Testis (tissue), 2 donors: ENCODE results near the gene PON3.

Source experiments
- CTCF ChIP-seq, 3 experiments: fragments of 450-650 bp in 2 of 3; fragments of 200-600 bp in 1 of 3; sonication (generic) in 1 of 3; IDR thresholded peaks; one replicate each; pipeline ENCODE4 v1.5.1; 2016 to 2019; ENCODE audit warnings: antibody characterized with exemption in 3 of 3, mild to moderate bottlenecking in 2 of 3, moderate library complexity in 1 of 3
- POLR2A ChIP-seq: fragments of 450-650 bp; IDR thresholded peaks from one replicate; pipeline ENCODE4 v1.6.1; 2017; ENCODE audit warnings: antibody characterized with exemption, mild to moderate bottlenecking, moderate library complexity

GRCh38 chr7:95324431-95324830 lies 71.7 kb downstream of the PON3 start, which contains the start of gene PON1:
- TF ChIP-seq CTCF (IDR thresholded peaks at IDR 0.05) (no peak), POLR2A (no peak)
